ENCODE measurements around the gene NFATC2IP. TPM values are rescaled to one million over a fixed set of nuclear protein-coding genes. Genes with fewer than 3 reads are reported as not detected.

NFATC2IP gene
- total RNA-seq, 6 experiments from 2014 or later = 10.3 to 16.5 (median 13.1) TPM

GRCh38 chr16:28904363-28904762 is 46.4 kb upstream of the NFATC2IP start:
- ATAC-seq (peak in 1 of 4 donors; percentile 6), DNase-seq (no peak)
- H3K27ac ChIP-seq = no peak overlapping the region
- WGBS (ENCODE audit: insufficient coverage, low coverage, low lambda C conversion rate, missing lambda C conversion rate) = 85% methylated on average over 6 of the region's 14 CpGs
- peaks cover 0 to 4% (median 0%) of the 10 kb centered on the region in 4 donors for H3K36me3 ChIP-seq
- H3K4me1 ChIP-seq = no peaks in the 10 kb centered on the region
- H3K9me3 ChIP-seq = no peaks in the 10 kb centered on the region
- TF ChIP-seq POLR2A (IDR thresholded peaks at IDR 0.05) = no peak
- TF ChIP-seq, protein P1, sequence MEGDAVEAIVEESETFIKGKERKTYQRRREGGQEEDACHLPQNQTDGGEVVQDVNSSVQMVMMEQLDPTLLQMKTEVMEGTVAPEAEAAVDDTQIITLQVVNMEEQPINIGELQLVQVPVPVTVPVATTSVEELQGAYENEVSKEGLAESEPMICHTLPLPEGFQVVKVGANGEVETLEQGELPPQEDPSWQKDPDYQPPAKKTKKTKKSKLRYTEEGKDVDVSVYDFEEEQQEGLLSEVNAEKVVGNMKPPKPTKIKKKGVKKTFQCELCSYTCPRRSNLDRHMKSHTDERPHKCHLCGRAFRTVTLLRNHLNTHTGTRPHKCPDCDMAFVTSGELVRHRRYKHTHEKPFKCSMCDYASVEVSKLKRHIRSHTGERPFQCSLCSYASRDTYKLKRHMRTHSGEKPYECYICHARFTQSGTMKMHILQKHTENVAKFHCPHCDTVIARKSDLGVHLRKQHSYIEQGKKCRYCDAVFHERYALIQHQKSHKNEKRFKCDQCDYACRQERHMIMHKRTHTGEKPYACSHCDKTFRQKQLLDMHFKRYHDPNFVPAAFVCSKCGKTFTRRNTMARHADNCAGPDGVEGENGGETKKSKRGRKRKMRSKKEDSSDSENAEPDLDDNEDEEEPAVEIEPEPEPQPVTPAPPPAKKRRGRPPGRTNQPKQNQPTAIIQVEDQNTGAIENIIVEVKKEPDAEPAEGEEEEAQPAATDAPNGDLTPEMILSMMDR (IDR thresholded peaks at IDR 0.05) = no peak
- H3K27me3 ChIP-seq = no peaks in the 10 kb centered on the region
- no peak overlapping the region for H3K4me3 ChIP-seq
- intact Hi-C loops (cut with DNase I) = no loop called here

- no peak for ATAC-seq
These were observed 45.9 kb upstream of the NFATC2IP start for GRCh38 chr16:28904828-28905227.

DNA sequence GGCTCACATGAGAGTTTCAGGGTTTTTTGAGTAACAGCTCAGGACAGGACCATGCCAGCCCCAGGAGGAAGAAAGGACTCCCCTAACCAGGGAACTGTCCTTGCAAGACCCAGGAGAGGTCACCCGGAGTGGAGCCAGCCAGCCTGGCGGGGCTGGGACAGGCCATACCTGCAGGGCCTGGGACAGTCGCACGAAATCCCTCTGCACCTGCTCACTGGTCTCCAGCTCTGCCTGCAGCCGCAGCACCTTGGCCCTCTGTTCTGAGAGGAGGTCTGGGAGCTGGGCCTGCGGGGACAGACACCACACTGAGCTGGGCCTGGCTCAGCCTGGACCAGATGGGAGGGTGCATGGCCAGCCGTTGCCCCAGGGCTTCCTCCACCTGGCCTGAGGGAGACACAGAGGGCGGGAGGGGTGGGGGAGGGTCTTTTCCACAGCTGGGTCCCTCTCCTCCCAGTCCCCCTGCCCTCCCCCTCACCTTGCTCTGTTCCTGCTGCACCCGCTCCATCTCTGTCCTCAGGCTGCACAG is 45.4 kb upstream of the NFATC2IP start:
- H3K27me3 ChIP-seq = no peaks in the 10 kb centered on the region
- H3K27ac ChIP-seq = no peak overlapping the region
- H3K4me1 ChIP-seq = no peaks in the 10 kb centered on the region
- DNase-seq = no peak
- no peaks in the 10 kb centered on the region for H3K9me3 ChIP-seq
- intact Hi-C loops (cut with DNase I) = no loop called here
- peaks cover 0 to 4% (median 0%) of the 10 kb centered on the region in 4 donors for H3K36me3 ChIP-seq
- no CpG with 5 or more reads among the region's 9 CpGs for WGBS (ENCODE audit: insufficient coverage, low coverage, low lambda C conversion rate, missing lambda C conversion rate)
- ATAC-seq = no peak
- no peak overlapping the region for H3K4me3 ChIP-seq
- TF ChIP-seq, protein P1 (IDR thresholded peaks at IDR 0.05) = no peak
- no peak for TF ChIP-seq POLR2A (IDR thresholded peaks at IDR 0.05)

More at GRCh38 chr16:28904828-28905227, 45.9 kb upstream of the NFATC2IP start:
- H3K36me3 ChIP-seq = peaks cover 0 to 4% (median 0%) of the 10 kb centered on the region in 4 donors
- WGBS (ENCODE audit: insufficient coverage, low coverage, low lambda C conversion rate, missing lambda C conversion rate) = no CpG with 5 or more reads among the region's 16 CpGs
- DNase-seq = no peak
- intact Hi-C loops (cut with DNase I) = no loop called here
- H3K4me3 ChIP-seq = no peak overlapping the region
- H3K27me3 ChIP-seq = no peaks in the 10 kb centered on the region
- H3K9me3 ChIP-seq = no peaks in the 10 kb centered on the region
- TF ChIP-seq, protein P1 (IDR thresholded peaks at IDR 0.05) = no peak
- no peak for TF ChIP-seq POLR2A (IDR thresholded peaks at IDR 0.05)
- H3K4me1 ChIP-seq = no peaks in the 10 kb centered on the region
- no peak overlapping the region for H3K27ac ChIP-seq

- no peak for ATAC-seq
- no peak for DNase-seq
- 91% methylated on average over 6 of the region's 24 CpGs for WGBS (ENCODE audit: insufficient coverage, low coverage, low lambda C conversion rate, missing lambda C conversion rate)
These were observed 44.9 kb upstream of the NFATC2IP start for GRCh38 chr16:28905800-28906372.

More at GRCh38 chr16:28905800-28906372, 44.9 kb upstream of the NFATC2IP start:
- Histone ChIP-seq H3K27me3 (no peaks in the 10 kb centered on the region), H3K9me3 (no peaks in the 10 kb centered on the region), H3K4me3 (no peak overlapping the region), H3K36me3 (peaks cover 0 to 4% (median 0%) of the 10 kb centered on the region in 4 donors), H3K27ac (no peak overlapping the region), H3K4me1 (no peaks in the 10 kb centered on the region)
- TF ChIP-seq, protein P1 (IDR thresholded peaks at IDR 0.05) = no peak
- TF ChIP-seq POLR2A (IDR thresholded peaks at IDR 0.05) = no peak
- intact Hi-C loops (cut with DNase I) = no loop called here
